Sigmoid colon (tissue), 4 donors: ENCODE measurements around the gene CAPN15.

ENCODE experiments used
- CTCF ChIP-seq, 4 experiments: fragments of 450-650 bp in 3 of 4; fragments of 200-600 bp in 1 of 4; IDR thresholded peaks; one replicate each; pipeline ENCODE4 v1.5.1; 2016 to 2019; ENCODE audit warnings: antibody characterized with exemption in 4 of 4, mild to moderate bottlenecking in 3 of 4, moderate library complexity in 2 of 4
- POLR2A ChIP-seq, 2 donors: fragments of 450-650 bp; IDR thresholded peaks; one replicate each; pipeline ENCODE4 v1.6.1; 2016; ENCODE audit warnings: antibody characterized with exemption in 2 of 2, mild to moderate bottlenecking in 2 of 2, moderate library complexity in 2 of 2
- POLR2AphosphoS5 ChIP-seq, 4 donors: sonication (generic); formaldehyde crosslinking; IDR thresholded peaks; one replicate each; pipeline ENCODE4 v1.6.1; 2017; ENCODE audit warnings: antibody characterized with exemption in 4 of 4

- TF ChIP-seq CTCF (IDR thresholded peaks at IDR 0.05), result no peak
- no peak for TF ChIP-seq POLR2A (IDR thresholded peaks at IDR 0.05)
- no peak for TF ChIP-seq POLR2AphosphoS5 (IDR thresholded peaks at IDR 0.05)
These were observed 34.7 kb downstream of the CAPN15 start for GRCh38 chr16:561957-562938.
